ENCODE measurements around the gene GOSR1.
"Not testable (repeated sequence)": the region's sequence is repeated elsewhere in the genome, so short reads cannot be mapped to it uniquely, and the experiment has no call there.

Gene GOSR1

DNA sequence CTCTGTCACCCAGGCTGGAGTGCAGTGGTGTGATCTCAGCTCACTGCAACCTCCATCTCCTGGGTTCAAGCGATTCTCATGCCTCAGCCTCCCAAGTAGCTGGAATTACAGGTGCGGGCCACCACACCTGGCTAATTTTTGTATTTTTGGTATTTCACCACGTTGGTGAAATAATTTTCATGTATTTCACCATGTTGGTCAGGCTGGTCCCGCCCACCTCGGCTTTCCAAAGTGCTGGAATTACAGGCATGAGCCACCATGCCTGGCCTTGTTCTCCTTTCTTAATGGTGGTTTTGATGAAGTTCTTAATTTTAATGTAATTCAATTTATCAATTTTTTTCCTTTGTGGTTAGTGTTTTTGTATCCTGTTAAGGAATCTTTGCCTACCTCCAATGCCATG is 51.5 kb downstream of the GOSR1 start:
- H3K36me3 ChIP-seq (ENCODE audit: control insufficient read depth, insufficient read depth, low read length); H3K4me1 ChIP-seq (ENCODE audit: control insufficient read depth, insufficient read depth, low read length); H3K27me3 ChIP-seq (ENCODE audit: control insufficient read depth, insufficient read depth, low read length); H3K9me3 ChIP-seq (ENCODE audit: control insufficient read depth, insufficient read depth, low read length); H3K4me3 ChIP-seq (ENCODE audit: low read depth, low read length); H3K9ac ChIP-seq (ENCODE audit: low read depth, low read length): not testable (repeated sequence)

DNA sequence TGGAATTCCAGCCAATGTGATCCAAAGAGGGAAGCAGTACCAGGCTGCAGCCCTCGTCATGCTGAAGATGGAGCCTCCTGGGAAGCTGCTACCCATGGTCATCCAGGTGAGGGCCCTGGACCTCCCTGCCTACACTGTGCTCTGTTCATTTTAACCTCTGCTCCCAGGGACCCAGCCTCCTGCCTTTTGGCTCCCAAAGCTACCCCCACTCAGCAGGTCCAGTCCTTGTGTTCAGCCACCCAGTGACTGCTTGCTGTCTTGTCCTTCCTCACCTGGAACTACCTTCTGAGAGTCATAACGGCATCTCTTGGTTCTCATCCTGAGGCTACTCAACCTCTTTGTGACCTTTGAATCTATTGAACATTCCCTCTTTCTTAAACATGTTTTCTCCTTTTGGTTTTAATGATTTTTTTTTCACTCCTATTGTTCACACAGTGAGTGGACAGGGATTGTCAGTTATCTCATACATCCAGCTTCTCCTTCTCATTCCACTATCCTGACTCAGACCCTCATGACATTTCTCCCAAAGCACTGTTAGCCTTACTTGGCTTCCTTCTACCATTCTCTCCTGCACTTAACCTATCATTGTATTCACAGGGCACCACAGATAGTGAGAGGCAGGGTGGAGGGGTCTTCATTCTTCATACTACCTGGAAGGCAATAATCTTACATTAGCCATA is 53.3 kb downstream of the GOSR1 start:
- H3K9ac ChIP-seq (ENCODE audit: low read depth, low read length): no peak overlapping the region
- no peaks in the 10 kb centered on the region for H3K4me1 ChIP-seq (ENCODE audit: control insufficient read depth, insufficient read depth, low read length)
- no peaks in the 10 kb centered on the region for H3K36me3 ChIP-seq (ENCODE audit: control insufficient read depth, insufficient read depth, low read length)

DNA sequence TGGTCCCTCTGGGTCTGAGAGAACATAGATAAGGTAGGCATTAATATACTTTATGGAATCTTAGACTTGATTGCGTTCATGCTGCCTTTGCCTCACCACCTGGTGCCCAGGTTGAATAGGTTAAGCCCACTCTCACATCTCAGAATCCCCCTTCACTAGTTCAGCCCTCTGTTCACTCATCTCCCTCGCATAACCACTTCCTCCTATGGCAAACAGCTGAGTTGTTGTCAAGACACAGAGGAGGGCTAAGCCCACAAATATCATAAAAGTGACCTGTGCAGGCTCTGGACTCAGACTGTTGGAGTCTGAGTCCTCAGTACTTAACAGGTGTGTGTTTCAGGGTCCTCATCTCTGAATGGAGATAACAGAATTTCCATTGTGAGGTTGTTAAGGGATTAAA is 55.7 kb downstream of the GOSR1 start:
- H3K27me3 ChIP-seq (ENCODE audit: control insufficient read depth, insufficient read depth, low read length): no peaks in the 10 kb centered on the region
- H3K9ac ChIP-seq (ENCODE audit: low read depth, low read length): no peak overlapping the region
- no peaks in the 10 kb centered on the region for H3K4me1 ChIP-seq (ENCODE audit: control insufficient read depth, insufficient read depth, low read length)
- H3K9me3 ChIP-seq (ENCODE audit: control insufficient read depth, insufficient read depth, low read length): no peaks in the 10 kb centered on the region
- no peak overlapping the region for H3K4me3 ChIP-seq (ENCODE audit: low read depth, low read length)
- H3K36me3 ChIP-seq (ENCODE audit: control insufficient read depth, insufficient read depth, low read length): no peaks in the 10 kb centered on the region

More for the DNA sequence above, 53.3 kb downstream of the GOSR1 start:
- H3K4me3 ChIP-seq (ENCODE audit: low read depth, low read length): no peak overlapping the region
- H3K9me3 ChIP-seq (ENCODE audit: control insufficient read depth, insufficient read depth, low read length): no peaks in the 10 kb centered on the region
- H3K27me3 ChIP-seq (ENCODE audit: control insufficient read depth, insufficient read depth, low read length): no peaks in the 10 kb centered on the region

DNA sequence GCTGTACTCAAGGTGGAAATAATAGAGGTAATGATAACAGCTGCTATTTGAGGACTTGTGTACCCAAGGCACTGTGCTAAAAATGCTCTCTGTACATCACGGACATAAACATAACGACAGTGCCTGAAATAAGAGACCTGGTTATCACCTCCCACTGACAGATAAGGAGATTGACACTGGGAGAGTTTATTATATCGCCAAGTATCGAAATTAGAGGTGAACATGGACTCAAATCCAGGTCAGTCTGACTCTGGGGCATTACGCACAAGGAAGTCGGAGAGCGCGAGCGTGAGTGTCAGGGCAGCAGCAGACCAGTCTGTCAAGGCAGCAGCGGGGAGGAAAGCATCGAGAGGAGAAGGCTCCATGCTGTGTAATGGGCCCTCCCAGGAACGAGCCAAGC is 57.1 kb downstream of the GOSR1 start:
- Histone ChIP-seq H3K36me3 (ENCODE audit: control insufficient read depth, insufficient read depth, low read length) (no peaks in the 10 kb centered on the region), H3K9ac (ENCODE audit: low read depth, low read length) (no peak overlapping the region), H3K9me3 (ENCODE audit: control insufficient read depth, insufficient read depth, low read length) (no peaks in the 10 kb centered on the region), H3K4me1 (ENCODE audit: control insufficient read depth, insufficient read depth, low read length) (no peaks in the 10 kb centered on the region), H3K27me3 (ENCODE audit: control insufficient read depth, insufficient read depth, low read length) (no peaks in the 10 kb centered on the region), H3K4me3 (ENCODE audit: low read depth, low read length) (no peak overlapping the region)

DNA sequence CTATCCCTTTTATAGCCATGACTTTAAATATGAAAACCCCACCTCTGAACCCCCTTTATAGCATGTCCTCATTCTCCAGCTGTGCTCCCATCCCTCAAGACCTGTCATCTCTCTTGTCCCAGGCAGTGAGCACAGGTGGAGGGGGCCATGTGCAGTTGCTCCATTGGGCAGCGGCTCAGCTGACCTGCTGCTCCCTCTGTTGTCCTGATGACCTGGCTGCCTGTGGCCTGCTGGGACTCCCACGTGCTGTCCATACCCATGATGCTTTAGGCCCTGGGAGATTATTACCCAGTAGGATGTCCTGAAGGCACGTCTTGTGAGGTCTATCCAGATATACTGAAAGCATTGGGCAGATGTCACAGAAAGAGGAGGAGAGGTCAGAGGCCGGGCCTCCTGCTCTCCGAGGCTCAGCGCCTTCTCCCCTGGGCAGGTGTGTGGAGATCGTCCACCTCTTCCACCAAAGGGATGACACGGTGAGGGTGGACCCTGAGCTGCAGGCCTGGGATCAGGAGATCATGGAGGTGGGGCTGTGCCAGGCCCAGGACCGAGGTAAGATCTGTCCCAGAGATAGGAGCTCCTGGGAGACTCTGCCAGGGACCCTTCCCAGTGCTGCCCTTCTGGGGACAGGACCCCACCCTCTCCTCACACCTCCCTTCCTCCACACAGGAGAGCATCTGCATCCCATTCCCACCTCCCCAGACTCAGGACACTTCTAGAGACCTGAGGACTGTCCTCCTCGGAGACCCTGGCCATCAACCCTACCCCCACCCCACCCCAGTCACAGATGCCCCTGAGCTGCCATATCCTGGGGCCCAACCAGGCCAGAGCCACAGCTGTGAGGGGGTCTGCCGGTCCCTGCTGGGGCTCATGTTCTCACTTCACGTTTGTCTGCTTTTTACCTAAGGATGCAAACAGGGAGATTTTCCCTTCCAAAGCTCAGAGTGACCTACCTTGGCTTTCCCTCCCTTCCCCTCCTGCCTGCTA is 58.0 kb downstream of the GOSR1 start:
- Histone ChIP-seq H3K4me3 (ENCODE audit: low read depth, low read length) (no peak overlapping the region), H3K9ac (ENCODE audit: low read depth, low read length) (no peak overlapping the region), H3K27me3 (ENCODE audit: control insufficient read depth, insufficient read depth, low read length) (no peaks in the 10 kb centered on the region), H3K36me3 (ENCODE audit: control insufficient read depth, insufficient read depth, low read length) (no peaks in the 10 kb centered on the region), H3K9me3 (ENCODE audit: control insufficient read depth, insufficient read depth, low read length) (no peaks in the 10 kb centered on the region), H3K4me1 (ENCODE audit: control insufficient read depth, insufficient read depth, low read length) (no peaks in the 10 kb centered on the region)

DNA sequence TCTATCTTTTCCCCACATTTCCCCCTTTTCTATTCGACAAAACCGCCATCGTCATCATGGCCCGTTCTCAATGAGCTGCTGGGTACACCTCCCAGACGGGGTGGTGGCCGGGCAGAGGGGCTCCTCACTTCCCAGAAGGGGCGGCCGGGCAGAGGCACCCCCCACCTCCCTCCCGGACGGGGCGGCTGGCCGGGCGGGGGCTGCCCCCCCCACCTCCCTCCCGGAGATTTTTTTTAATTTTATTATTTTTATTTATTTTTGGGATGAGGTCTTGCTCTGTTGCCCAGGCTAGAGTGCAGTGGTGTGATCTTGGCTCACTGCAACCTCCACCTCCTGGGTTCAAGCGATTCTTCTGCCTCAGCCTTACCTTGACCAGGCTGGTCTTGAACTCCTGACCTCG is 59.6 kb downstream of the GOSR1 start:
- not testable (repeated sequence) for H3K36me3 ChIP-seq (ENCODE audit: control insufficient read depth, insufficient read depth, low read length); H3K9me3 ChIP-seq (ENCODE audit: control insufficient read depth, insufficient read depth, low read length); H3K4me1 ChIP-seq (ENCODE audit: control insufficient read depth, insufficient read depth, low read length); H3K27me3 ChIP-seq (ENCODE audit: control insufficient read depth, insufficient read depth, low read length); H3K9ac ChIP-seq (ENCODE audit: low read depth, low read length); H3K4me3 ChIP-seq (ENCODE audit: low read depth, low read length)

DNA sequence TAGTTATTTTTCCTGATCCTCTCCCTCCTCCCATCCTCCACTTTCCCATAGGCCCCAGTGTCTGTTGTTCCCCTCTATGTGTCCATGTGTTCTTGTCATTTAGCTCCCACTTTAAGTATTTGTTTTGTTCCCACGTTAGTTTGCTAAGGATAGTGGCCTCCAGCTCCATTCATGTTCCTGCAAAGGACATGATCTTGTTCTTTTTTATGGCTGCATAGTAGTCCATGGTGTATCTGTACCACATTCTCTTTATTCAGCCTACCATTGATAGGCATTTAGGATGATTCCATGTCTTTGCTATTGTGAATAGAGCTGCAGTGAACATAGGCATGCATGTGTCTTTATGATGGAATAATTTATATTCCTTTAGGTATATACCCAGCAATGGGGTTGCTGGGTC is 60.5 kb downstream of the GOSR1 start:
- H3K9me3 ChIP-seq (ENCODE audit: control insufficient read depth, insufficient read depth, low read length); H3K4me3 ChIP-seq (ENCODE audit: low read depth, low read length); H3K27me3 ChIP-seq (ENCODE audit: control insufficient read depth, insufficient read depth, low read length); H3K4me1 ChIP-seq (ENCODE audit: control insufficient read depth, insufficient read depth, low read length); H3K36me3 ChIP-seq (ENCODE audit: control insufficient read depth, insufficient read depth, low read length); H3K9ac ChIP-seq (ENCODE audit: low read depth, low read length): not testable (repeated sequence)

DNA sequence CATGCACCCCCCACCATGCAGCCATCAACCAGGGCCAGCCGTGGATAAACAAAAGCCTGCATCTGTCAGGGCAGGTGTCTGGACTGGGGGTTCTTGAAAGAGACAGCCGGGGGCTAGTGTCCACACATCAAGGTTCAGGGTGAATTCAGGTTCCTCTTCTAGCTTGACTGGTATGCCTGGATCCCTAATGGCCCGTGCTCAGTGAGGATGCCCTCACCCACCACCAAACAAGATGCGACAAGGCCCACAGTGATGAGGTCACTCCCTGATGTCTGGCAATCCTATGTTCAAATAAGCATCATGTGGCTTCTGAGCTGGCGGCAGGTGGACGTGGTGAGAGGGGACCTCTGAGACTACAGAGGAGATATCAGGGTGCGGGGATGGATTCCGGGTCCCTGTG is 64.6 kb downstream of the GOSR1 start:
- Histone ChIP-seq H3K36me3 (ENCODE audit: control insufficient read depth, insufficient read depth, low read length) (no peaks in the 10 kb centered on the region), H3K27me3 (ENCODE audit: control insufficient read depth, insufficient read depth, low read length) (no peaks in the 10 kb centered on the region), H3K9me3 (ENCODE audit: control insufficient read depth, insufficient read depth, low read length) (no peaks in the 10 kb centered on the region), H3K4me1 (ENCODE audit: control insufficient read depth, insufficient read depth, low read length) (no peaks in the 10 kb centered on the region), H3K4me3 (ENCODE audit: low read depth, low read length) (no peak overlapping the region), H3K9ac (ENCODE audit: low read depth, low read length) (no peak overlapping the region)

DNA sequence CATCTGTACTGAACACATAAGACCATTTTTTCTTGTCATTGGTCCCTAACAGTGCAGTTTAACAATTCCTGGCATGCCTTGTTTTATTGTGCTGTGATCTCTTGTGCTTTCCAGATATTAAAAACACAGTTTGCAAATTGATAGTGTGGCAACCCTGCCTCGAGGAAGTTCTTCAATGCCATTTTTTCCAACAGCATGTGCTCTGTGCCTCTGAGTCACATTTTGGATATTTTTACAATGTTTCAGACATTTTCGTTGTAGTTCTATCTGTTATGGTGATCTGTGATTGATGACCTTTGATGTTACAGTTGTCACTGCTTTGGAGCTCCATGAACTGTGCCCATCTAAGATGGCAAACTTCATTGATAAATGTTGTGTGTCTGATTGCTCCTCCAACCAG is 66.2 kb downstream of the GOSR1 start:
- no peaks in the 10 kb centered on the region for H3K9me3 ChIP-seq (ENCODE audit: control insufficient read depth, insufficient read depth, low read length)
- H3K4me3 ChIP-seq (ENCODE audit: low read depth, low read length): no peak overlapping the region
- H3K36me3 ChIP-seq (ENCODE audit: control insufficient read depth, insufficient read depth, low read length): no peaks in the 10 kb centered on the region
- no peaks in the 10 kb centered on the region for H3K4me1 ChIP-seq (ENCODE audit: control insufficient read depth, insufficient read depth, low read length)
- H3K27me3 ChIP-seq (ENCODE audit: control insufficient read depth, insufficient read depth, low read length): no peaks in the 10 kb centered on the region
- H3K9ac ChIP-seq (ENCODE audit: low read depth, low read length): no peak overlapping the region

DNA sequence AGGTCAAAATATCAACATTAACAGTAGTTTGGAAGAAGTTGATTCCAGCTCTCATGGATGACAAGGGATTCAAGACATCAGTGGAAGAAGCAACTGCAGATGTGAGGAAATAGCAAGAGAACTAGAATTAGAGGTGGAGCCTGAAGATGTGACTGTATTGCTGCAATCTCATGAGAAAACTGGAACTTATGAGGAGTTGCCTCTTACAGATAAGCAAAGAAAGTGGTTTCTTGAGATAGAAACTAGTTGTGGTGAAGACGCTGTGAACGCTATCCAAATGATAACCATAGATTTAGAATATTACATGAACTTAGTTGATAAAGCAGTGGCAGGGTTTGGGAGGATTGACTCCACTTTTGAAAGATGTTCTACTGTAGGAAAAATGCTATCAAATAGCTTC is 67.8 kb downstream of the GOSR1 start:
- Histone ChIP-seq H3K9me3 (ENCODE audit: control insufficient read depth, insufficient read depth, low read length) (no peaks in the 10 kb centered on the region), H3K36me3 (ENCODE audit: control insufficient read depth, insufficient read depth, low read length) (no peaks in the 10 kb centered on the region), H3K9ac (ENCODE audit: low read depth, low read length) (no peak overlapping the region), H3K4me1 (ENCODE audit: control insufficient read depth, insufficient read depth, low read length) (no peaks in the 10 kb centered on the region), H3K27me3 (ENCODE audit: control insufficient read depth, insufficient read depth, low read length) (no peaks in the 10 kb centered on the region), H3K4me3 (ENCODE audit: low read depth, low read length) (no peak overlapping the region)

DNA sequence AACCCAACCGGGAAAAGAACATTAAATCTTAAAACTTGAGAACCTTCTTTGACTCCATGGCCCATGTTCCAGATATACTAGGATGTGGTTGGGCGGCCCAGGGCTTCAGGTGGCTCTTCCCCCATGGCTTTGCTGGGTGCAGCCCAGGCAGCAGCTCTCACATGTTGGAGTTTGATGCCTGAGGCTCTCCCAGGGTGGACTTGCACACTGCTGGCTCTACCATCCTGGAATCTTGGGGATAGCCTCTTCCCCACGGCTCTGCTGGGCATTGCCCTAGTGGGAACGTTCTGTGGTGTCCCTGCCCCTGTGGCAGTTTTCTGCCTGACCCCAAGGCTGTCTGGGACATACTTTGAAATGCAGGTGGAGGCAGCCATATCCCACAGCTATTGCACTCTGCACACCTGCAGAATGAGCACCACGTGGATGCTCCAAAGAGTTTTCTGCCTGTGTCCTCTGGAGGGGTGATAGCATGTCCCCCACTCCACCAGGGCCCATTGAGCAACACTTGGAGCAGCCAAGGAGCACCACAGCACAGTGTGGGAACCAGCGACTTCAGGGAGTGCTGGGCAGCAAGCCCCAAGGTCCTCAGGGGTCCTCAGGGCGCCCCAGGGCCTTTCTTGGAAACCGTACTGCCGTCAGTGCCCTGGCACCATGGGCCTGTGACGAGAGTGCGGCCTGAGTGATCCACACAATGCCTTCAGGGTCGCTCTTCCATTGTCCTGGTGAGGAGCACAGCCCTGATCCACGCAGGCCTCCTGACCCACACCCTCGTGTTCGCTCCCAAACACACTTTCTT is 70.8 kb downstream of the GOSR1 start:
- Histone ChIP-seq H3K27me3 (ENCODE audit: control insufficient read depth, insufficient read depth, low read length) (no peaks in the 10 kb centered on the region), H3K36me3 (ENCODE audit: control insufficient read depth, insufficient read depth, low read length) (no peaks in the 10 kb centered on the region), H3K9ac (ENCODE audit: low read depth, low read length) (no peak overlapping the region), H3K9me3 (ENCODE audit: control insufficient read depth, insufficient read depth, low read length) (no peaks in the 10 kb centered on the region), H3K4me3 (ENCODE audit: low read depth, low read length) (no peak overlapping the region), H3K4me1 (ENCODE audit: control insufficient read depth, insufficient read depth, low read length) (no peaks in the 10 kb centered on the region)

Data from iPS-15b (cell line).